ENCODE results near the gene CELA2A. TPM values are rescaled to one million over a fixed set of nuclear protein-coding genes. Genes with fewer than 3 reads are reported as not detected.
"Not testable (repeated sequence)": the region's sequence is repeated elsewhere in the genome, so short reads cannot be mapped to it uniquely, and the experiment has no call there.

The CELA2A gene
- total RNA-seq, 1 experiment from 2014 or later = not detected

- no peak for DNase-seq (ENCODE audit: unreplicated experiment)
- Mint-ChIP-seq H3K4me3 (ENCODE audit: unreplicated experiment) (no peak overlapping the region), H3K9me3 (ENCODE audit: unreplicated experiment) (no peaks in the 10 kb centered on the region), H3K36me3 (ENCODE audit: insufficient read depth, unreplicated experiment) (peaks cover 28% of the 10 kb centered on the region), H3K27ac (ENCODE audit: low read depth, unreplicated experiment) (peak overlapping the region; percentile 76), H3K27me3 (ENCODE audit: insufficient read depth, unreplicated experiment) (no peaks in the 10 kb centered on the region), H3K4me1 (ENCODE audit: insufficient read depth, unreplicated experiment) (peaks cover 19% of the 10 kb centered on the region)
- TF ChIP-seq CTCF (IDR thresholded peaks at IDR 0.05; ENCODE audit: unreplicated experiment) = no peak
- ChIA-PET CTCF (interaction anchor here (13.2 kb wide), 1 partner anchor 102 kb away, joined by 165 read pairs; no protein-coding TSS in a partner anchor), POLR2A (interaction anchor here (0.6 to 1.3 kb wide), 3 partner anchors 9 to 70 kb away, joined by 3 to 4 read pairs (median 3); no protein-coding TSS in a partner anchor)
- no TSS peak for BruUV-seq (replicated peaks)
- intact Hi-C loops (cut with micrococcal nuclease) = no loop called here
Observed at GRCh38 chr1:15425958-15426357, 30.6 kb upstream of the CELA2A start.

- TF ChIP-seq CTCF (IDR thresholded peaks at IDR 0.05; ENCODE audit: unreplicated experiment) = no peak
- H3K9me3 Mint-ChIP-seq (ENCODE audit: unreplicated experiment) = no peaks in the 10 kb centered on the region
- H3K27me3 Mint-ChIP-seq (ENCODE audit: insufficient read depth, unreplicated experiment) = no peaks in the 10 kb centered on the region
- no peak overlapping the region for H3K4me3 Mint-ChIP-seq (ENCODE audit: unreplicated experiment)
- ChIA-PET CTCF (interaction anchor here (13.2 kb wide), 1 partner anchor 103 kb away, joined by 165 read pairs; no protein-coding TSS in a partner anchor), POLR2A (interaction anchor here (1.0 kb wide), 1 partner anchor 10 kb away, joined by 4 read pairs; no protein-coding TSS in a partner anchor)
- intact Hi-C loops (cut with micrococcal nuclease) = no loop called here
- peak; percentile 52 for DNase-seq (ENCODE audit: unreplicated experiment)
- H3K27ac Mint-ChIP-seq (ENCODE audit: low read depth, unreplicated experiment) = peak overlapping the region; percentile 76
- peaks cover 19% of the 10 kb centered on the region for H3K4me1 Mint-ChIP-seq (ENCODE audit: insufficient read depth, unreplicated experiment)
- peaks cover 28% of the 10 kb centered on the region for H3K36me3 Mint-ChIP-seq (ENCODE audit: insufficient read depth, unreplicated experiment)
- no TSS peak for BruUV-seq (replicated peaks)
Observed at GRCh38 chr1:15426492-15427279, 29.8 kb upstream of the CELA2A start.

- Mint-ChIP-seq H3K4me1 (ENCODE audit: insufficient read depth, unreplicated experiment) (peaks cover 19% of the 10 kb centered on the region), H3K9me3 (ENCODE audit: unreplicated experiment) (no peaks in the 10 kb centered on the region), H3K27ac (ENCODE audit: low read depth, unreplicated experiment) (no peak overlapping the region), H3K27me3 (ENCODE audit: insufficient read depth, unreplicated experiment) (no peaks in the 10 kb centered on the region), H3K4me3 (ENCODE audit: unreplicated experiment) (no peak overlapping the region), H3K36me3 (ENCODE audit: insufficient read depth, unreplicated experiment) (peaks cover 28% of the 10 kb centered on the region)
- intact Hi-C loops (cut with micrococcal nuclease) = no loop called here
- ChIA-PET CTCF (interaction anchor here (0.9 to 13.2 kb wide), 2 partner anchors 8 to 103 kb away, joined by 3 to 165 read pairs; no protein-coding TSS in a partner anchor), POLR2A (interaction anchor here (0.8 to 0.9 kb wide), 2 partner anchors 11 to 17 kb away, joined by 3 read pairs; partner anchors contain the start of gene EFHD2)
- no TSS peak for BruUV-seq (replicated peaks)
- TF ChIP-seq CTCF (IDR thresholded peaks at IDR 0.05; ENCODE audit: unreplicated experiment) = no peak
- DNase-seq (ENCODE audit: unreplicated experiment) = no peak
Observed at GRCh38 chr1:15427280-15427666, 29.3 kb upstream of the CELA2A start.

GRCh38 chr1:15428252-15428651, 28.3 kb upstream of the CELA2A start:
- H3K4me3 Mint-ChIP-seq (ENCODE audit: unreplicated experiment); intact Hi-C loops (cut with micrococcal nuclease); H3K27ac Mint-ChIP-seq (ENCODE audit: low read depth, unreplicated experiment); BruUV-seq (replicated peaks); H3K9me3 Mint-ChIP-seq (ENCODE audit: unreplicated experiment); H3K27me3 Mint-ChIP-seq (ENCODE audit: insufficient read depth, unreplicated experiment); DNase-seq (ENCODE audit: unreplicated experiment): not testable (repeated sequence)
- Mint-ChIP-seq H3K4me1 (ENCODE audit: insufficient read depth, unreplicated experiment) (peaks cover 25% of the 10 kb centered on the region), H3K36me3 (ENCODE audit: insufficient read depth, unreplicated experiment) (peaks cover 28% of the 10 kb centered on the region)
- CTCF ChIA-PET = interaction anchor here (0.9 to 13.2 kb wide), 3 partner anchors 9 to 145 kb away, joined by 3 to 165 read pairs (median 4); no protein-coding TSS in a partner anchor
- POLR2A ChIA-PET = interaction anchor here (0.8 to 1.7 kb wide), 3 partner anchors 11 to 73 kb away, joined by 3 read pairs; partner anchors contain the start of gene EFHD2

Measured in MCF 10A (cell line).